SKM-1 (cell line): ENCODE results near the gene BMPR1B.

Source experiments
- DNase-seq: peaks from one replicate; lab custom pipeline; 2025; ENCODE audit not compliant: unreplicated experiment; lab: John Stamatoyannopoulos, UW

BMPR1B gene

GRCh38 chr4:95084584-95084983 lies 326.8 kb downstream of the BMPR1B start:
- no peak for DNase-seq

GRCh38 chr4:95085124-95085833 lies 327.5 kb downstream of the BMPR1B start:
- DNase-seq = no peak

GRCh38 chr4:95086551-95086950 lies 328.8 kb downstream of the BMPR1B start:
- no peak for DNase-seq

- no peak for DNase-seq
Measured at GRCh38 chr4:95087657-95088455, 330.1 kb downstream of the BMPR1B start.

- no peak for DNase-seq
Measured at GRCh38 chr4:95091272-95091671, 333.5 kb downstream of the BMPR1B start.

- DNase-seq = no peak
Measured at GRCh38 chr4:95092766-95093165, 335.0 kb downstream of the BMPR1B start.

- no peak for DNase-seq
Measured at GRCh38 chr4:95093460-95093859, 335.7 kb downstream of the BMPR1B start.

GRCh38 chr4:95093936-95094929 lies 336.5 kb downstream of the BMPR1B start:
- no peak for DNase-seq

- DNase-seq = no peak
Measured at GRCh38 chr4:95095348-95095974, 337.7 kb downstream of the BMPR1B start.

- no peak for DNase-seq
Measured at GRCh38 chr4:95102162-95102790, 344.5 kb downstream of the BMPR1B start.

- no peak for DNase-seq
Measured at GRCh38 chr4:95105112-95105511, 347.4 kb downstream of the BMPR1B start.

GRCh38 chr4:95105983-95106382 lies 348.2 kb downstream of the BMPR1B start:
- no peak for DNase-seq

GRCh38 chr4:95106408-95106928 lies 348.7 kb downstream of the BMPR1B start:
- DNase-seq = no peak

GRCh38 chr4:95107004-95107403 lies 349.2 kb downstream of the BMPR1B start:
- DNase-seq = no peak

- DNase-seq = no peak
Measured at GRCh38 chr4:95107635-95108034, 349.9 kb downstream of the BMPR1B start.

- no peak for DNase-seq
Measured at GRCh38 chr4:95108883-95109421, 351.2 kb downstream of the BMPR1B start.

GRCh38 chr4:95114521-95114920 lies 356.8 kb downstream of the BMPR1B start:
- no peak for DNase-seq

- DNase-seq = no peak
Measured at GRCh38 chr4:95118497-95118896, 360.7 kb downstream of the BMPR1B start.

- no peak for DNase-seq
Measured at GRCh38 chr4:95120456-95120855, 362.7 kb downstream of the BMPR1B start.

- no peak for DNase-seq
Measured at GRCh38 chr4:95122001-95122400, 364.2 kb downstream of the BMPR1B start.
